Measurements from ENCODE around the gene HPS4.

- TF ChIP-seq CTCF (IDR thresholded peaks at IDR 0.05) (no peak), ZFX (IDR thresholded peaks at IDR 0.05; ENCODE audit: borderline replicate concordance) (no peak)
Observed at GRCh38 chr22:26515931-26516330, 32.3 kb upstream of the HPS4 start.
